CD8-positive, alpha-beta memory T cell (primary cell): ENCODE data around the gene FLCN. TPM values are rescaled to one million over a fixed set of nuclear protein-coding genes. Genes with fewer than 3 reads are reported as not detected.

Experiments used
- CTCF ChIA-PET: fragments of 350-600 bp; sonication (Branson Sonifier 250); formaldehyde crosslinking; loops from one replicate; lab custom pipeline; 2021; ENCODE audit warnings: antibody characterized with exemption; lab: Charles Lee
- POLR2A ChIA-PET: fragments of 350-600 bp; sonication (Branson Sonifier 250); formaldehyde crosslinking; loops from one replicate; lab custom pipeline; 2021; ENCODE audit warnings: antibody characterized with exemption; lab: Charles Lee
- DNase-seq, 5 donors: peaks; one replicate each; pipeline versions ENCODE4 v3.0.0 to v3.0.0-alpha.2; 2020 to 2022; ENCODE audit warnings: mixed read lengths in 1 of 5
- H3K27ac ChIP-seq: one replicate; pipeline ENCODE4 v1.7.0; 2013; ENCODE audit warnings: low read depth, mild to moderate bottlenecking, low read length, moderate library complexity
- H3K27me3 ChIP-seq: 2 replicates; pipeline ENCODE4 v1.7.0; 2013; ENCODE audit warnings: low read length, mild to moderate bottlenecking; ENCODE audit not compliant: insufficient read depth, poor library complexity, severe bottlenecking
- H3K36me3 ChIP-seq: 2 replicates; pipeline ENCODE4 v1.7.0; 2013; ENCODE audit warnings: mild to moderate bottlenecking, low read length, moderate library complexity; ENCODE audit not compliant: insufficient read depth
- H3K4me1 ChIP-seq: 2 replicates; pipeline ENCODE4 v1.7.0; 2013; ENCODE audit warnings: mild to moderate bottlenecking, low read length, moderate library complexity; ENCODE audit not compliant: insufficient read depth
- H3K4me3 ChIP-seq: 2 replicates; pipeline ENCODE4 v1.7.0; 2013; ENCODE audit warnings: mild to moderate bottlenecking, low read length
- H3K9me3 ChIP-seq: 2 replicates; pipeline ENCODE4 v1.7.0; 2013; ENCODE audit warnings: mild to moderate bottlenecking, low read length
- H3K27ac Mint-ChIP-seq, 8 donors: one replicate each; pipeline ENCODE4 v1.8.0; 2020 to 2021; ENCODE audit warnings: mixed read lengths in 8 of 8, mild to moderate bottlenecking in 6 of 8, inconsistent platforms in 3 of 8, moderate library complexity in 3 of 8
- H3K27me3 Mint-ChIP-seq, 2 donors: one replicate each; pipeline ENCODE4 v1.8.0; 2020 to 2021; ENCODE audit warnings: mixed read lengths in 2 of 2, mild to moderate bottlenecking in 1 of 2, moderate library complexity in 1 of 2
- H3K36me3 Mint-ChIP-seq, 3 donors: one replicate each; pipeline ENCODE4 v1.8.0; 2020 to 2021; ENCODE audit warnings: mixed read lengths in 3 of 3, inconsistent platforms in 1 of 3, mild to moderate bottlenecking in 1 of 3
- H3K4me1 Mint-ChIP-seq, 3 donors: one replicate each; pipeline ENCODE4 v1.8.0; 2020 to 2021; ENCODE audit warnings: mixed read lengths in 3 of 3, inconsistent platforms in 1 of 3, mild to moderate bottlenecking in 1 of 3
- H3K4me3 Mint-ChIP-seq, 7 donors: one replicate each; pipeline ENCODE4 v1.8.0; 2020 to 2021; ENCODE audit warnings: mixed read lengths in 7 of 7, mild to moderate bottlenecking in 6 of 7, moderate library complexity in 4 of 7, inconsistent platforms in 2 of 7
- H3K9me3 Mint-ChIP-seq, 5 donors: one replicate each; pipeline ENCODE4 v1.8.0; 2020 to 2022; ENCODE audit warnings: mixed read lengths in 5 of 5, mild to moderate bottlenecking in 3 of 5, moderate library complexity in 2 of 5, inconsistent platforms in 1 of 5
- polyA plus RNA-seq: library from polyadenylated mRNA; unstranded; fragments of 300-500 nt; fragmentation: Illumina TruSeq; gene quantifications from one replicate; pipeline ENCODE4 v1.2.3, GENCODE V29; 2021
- total RNA-seq, 2 experiments: library from RNA; stranded (reverse); gene quantifications; one replicate each; pipeline ENCODE4 v1.2.3, GENCODE V29; 2021

FLCN gene
- total and polyA plus RNA-seq, 3 experiments from 2014 or later = 3.8 to 30.7 (median 26.9) TPM

DNA sequence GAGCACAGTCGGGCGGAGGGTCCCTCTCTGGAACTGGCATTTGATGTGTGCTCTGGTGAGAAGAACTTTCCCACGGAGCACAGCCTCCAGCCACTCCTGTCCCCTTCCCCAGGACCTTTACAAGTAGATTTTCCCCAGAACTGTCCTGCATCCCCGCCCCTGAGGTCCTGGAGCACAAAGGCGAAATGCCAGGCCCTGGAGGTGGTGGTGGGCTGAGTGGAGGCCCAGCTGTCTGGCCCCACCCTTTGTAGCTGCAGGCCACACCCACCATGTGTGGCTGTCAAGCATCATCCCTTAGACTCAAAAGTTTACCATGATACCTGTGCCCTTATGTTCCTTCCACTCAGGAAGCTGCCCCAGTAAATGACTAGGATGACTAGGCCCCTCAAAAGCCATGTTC, 68.6 kb downstream of the FLCN start:
- Histone ChIP-seq H3K4me3 (no peak overlapping the region), H3K27ac (no peak overlapping the region), H3K27me3 (no peaks in the 10 kb centered on the region), H3K36me3 (peaks cover 34% of the 10 kb centered on the region), H3K4me1 (peaks cover 27% of the 10 kb centered on the region), H3K9me3 (no peaks in the 10 kb centered on the region)
- H3K9me3 Mint-ChIP-seq = no peaks in the 10 kb centered on the region
- CTCF ChIA-PET = no interaction called here
- DNase-seq = no peak
- H3K36me3 Mint-ChIP-seq = peaks cover 3 to 87% (median 22%) of the 10 kb centered on the region in 3 donors
- H3K4me3 Mint-ChIP-seq = no peak overlapping the region
- POLR2A ChIA-PET = no interaction called here
- H3K27me3 Mint-ChIP-seq = no peaks in the 10 kb centered on the region
- H3K4me1 Mint-ChIP-seq = peaks cover 27 to 57% (median 52%) of the 10 kb centered on the region in 3 donors
- peak overlapping the region in 6 of 8 donors; percentile 42 to 97 (median 70) for H3K27ac Mint-ChIP-seq

DNA sequence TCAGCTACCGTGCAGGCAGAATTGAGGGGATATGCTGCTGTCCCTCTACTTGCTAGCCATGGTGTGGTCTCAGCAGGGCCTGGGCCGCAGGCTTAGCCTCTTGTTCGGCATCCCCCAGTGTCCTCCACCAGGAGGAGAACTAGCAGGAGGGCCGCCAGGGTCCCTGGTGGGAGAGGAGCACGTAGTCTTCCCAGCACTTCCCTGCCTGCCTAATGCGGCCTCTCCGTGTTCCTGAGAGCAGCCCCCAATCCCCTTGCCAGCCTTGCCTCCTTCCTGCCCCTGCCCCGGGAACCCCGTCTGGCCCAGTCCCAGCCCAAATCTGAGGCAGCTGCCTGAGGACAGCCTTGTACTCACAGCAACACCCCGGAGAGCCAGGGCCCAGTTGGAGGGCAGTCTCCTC, 69.0 kb downstream of the FLCN start:
- CTCF ChIA-PET = no interaction called here
- H3K4me1 Mint-ChIP-seq = peaks cover 25 to 53% (median 48%) of the 10 kb centered on the region in 3 donors
- H3K27ac Mint-ChIP-seq = peak overlapping the region in 2 of 8 donors; percentile 66 to 89
- no peak overlapping the region for H3K4me3 ChIP-seq
- H3K9me3 Mint-ChIP-seq = no peaks in the 10 kb centered on the region
- H3K27me3 ChIP-seq = no peaks in the 10 kb centered on the region
- H3K27me3 Mint-ChIP-seq = no peaks in the 10 kb centered on the region
- peaks cover 33% of the 10 kb centered on the region for H3K36me3 ChIP-seq
- no peak overlapping the region for H3K4me3 Mint-ChIP-seq
- POLR2A ChIA-PET = no interaction called here
- no peaks in the 10 kb centered on the region for H3K9me3 ChIP-seq
- DNase-seq = no peak
- peaks cover 23% of the 10 kb centered on the region for H3K4me1 ChIP-seq
- H3K27ac ChIP-seq = no peak overlapping the region
- H3K36me3 Mint-ChIP-seq = peaks cover 2 to 88% (median 22%) of the 10 kb centered on the region in 3 donors

DNA sequence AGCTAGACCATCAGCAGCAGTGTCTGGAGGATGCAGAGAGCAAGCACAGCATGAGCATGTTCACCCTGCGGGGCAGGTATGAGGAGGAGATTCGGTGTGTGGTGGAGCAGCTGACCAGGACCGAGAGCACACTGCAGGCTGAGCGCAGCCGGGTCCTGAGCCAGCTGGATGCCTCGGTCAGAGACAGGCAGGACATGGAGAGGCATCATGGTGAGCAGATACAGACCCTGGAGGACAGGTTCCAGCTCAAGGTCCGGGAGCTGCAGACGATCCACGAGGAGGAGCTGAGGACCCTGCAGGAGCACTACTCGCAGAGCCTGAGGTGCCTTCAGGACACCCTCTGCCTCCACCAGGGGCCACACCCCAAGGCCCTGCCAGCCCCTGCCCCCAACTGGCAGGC, 69.6 kb downstream of the FLCN start:
- H3K4me1 Mint-ChIP-seq = peaks cover 20 to 46% (median 42%) of the 10 kb centered on the region in 3 donors
- Histone ChIP-seq H3K36me3 (peaks cover 26% of the 10 kb centered on the region), H3K4me3 (no peak overlapping the region), H3K27me3 (no peaks in the 10 kb centered on the region), H3K4me1 (peaks cover 17% of the 10 kb centered on the region), H3K9me3 (no peaks in the 10 kb centered on the region), H3K27ac (no peak overlapping the region)
- no peak overlapping the region for H3K4me3 Mint-ChIP-seq
- peak overlapping the region in 2 of 8 donors; percentile 48 to 85 for H3K27ac Mint-ChIP-seq
- CTCF ChIA-PET = interaction anchor here (1.4 kb wide), 1 partner anchor 12 kb away, joined by 4 read pairs; no protein-coding TSS in a partner anchor
- no peak for DNase-seq
- H3K27me3 Mint-ChIP-seq = no peaks in the 10 kb centered on the region
- peaks cover 0 to 88% (median 23%) of the 10 kb centered on the region in 3 donors for H3K36me3 Mint-ChIP-seq
- no peaks in the 10 kb centered on the region for H3K9me3 Mint-ChIP-seq
- POLR2A ChIA-PET = interaction anchor here (0.9 kb wide), 1 partner anchor 12 kb away, joined by 3 read pairs; no protein-coding TSS in a partner anchor

GRCh38 chr17:17166446-17166845, 70.5 kb downstream of the FLCN start:
- ChIA-PET CTCF (interaction anchor here (1.4 kb wide), 1 partner anchor 11 kb away, joined by 4 read pairs; no protein-coding TSS in a partner anchor), POLR2A (interaction anchor here (0.9 kb wide), 1 partner anchor 13 kb away, joined by 3 read pairs; no protein-coding TSS in a partner anchor)
- H3K27me3 ChIP-seq = no peaks in the 10 kb centered on the region
- no peaks in the 10 kb centered on the region for H3K27me3 Mint-ChIP-seq
- peaks cover 15 to 39% (median 35%) of the 10 kb centered on the region in 3 donors for H3K4me1 Mint-ChIP-seq
- H3K27ac Mint-ChIP-seq = peak overlapping the region in 1 of 8 donors; percentile 32
- no peak overlapping the region for H3K4me3 ChIP-seq
- no peak for DNase-seq
- peaks cover 0 to 88% (median 28%) of the 10 kb centered on the region in 3 donors for H3K36me3 Mint-ChIP-seq
- H3K27ac ChIP-seq = no peak overlapping the region
- H3K9me3 Mint-ChIP-seq = no peaks in the 10 kb centered on the region
- H3K36me3 ChIP-seq = peaks cover 27% of the 10 kb centered on the region
- H3K4me3 Mint-ChIP-seq = no peak overlapping the region
- no peaks in the 10 kb centered on the region for H3K9me3 ChIP-seq
- peaks cover 8% of the 10 kb centered on the region for H3K4me1 ChIP-seq

- CTCF ChIA-PET = no interaction called here
- Histone ChIP-seq H3K36me3 (peaks cover 28% of the 10 kb centered on the region), H3K9me3 (no peaks in the 10 kb centered on the region), H3K4me3 (no peak overlapping the region), H3K27me3 (no peaks in the 10 kb centered on the region), H3K27ac (no peak overlapping the region), H3K4me1 (peaks cover 2% of the 10 kb centered on the region)
- DNase-seq = no peak
- H3K36me3 Mint-ChIP-seq = peaks cover 0 to 88% (median 25%) of the 10 kb centered on the region in 3 donors
- H3K9me3 Mint-ChIP-seq = no peaks in the 10 kb centered on the region
- no peaks in the 10 kb centered on the region for H3K27me3 Mint-ChIP-seq
- peaks cover 8 to 32% (median 29%) of the 10 kb centered on the region in 3 donors for H3K4me1 Mint-ChIP-seq
- H3K4me3 Mint-ChIP-seq = no peak overlapping the region
- POLR2A ChIA-PET = no interaction called here
- peak overlapping the region in 1 of 8 donors; percentile 32 for H3K27ac Mint-ChIP-seq
These were observed 71.2 kb downstream of the FLCN start for GRCh38 chr17:17165666-17166308.

GRCh38 chr17:17164676-17165075, 72.3 kb downstream of the FLCN start:
- no peak for DNase-seq
- Histone ChIP-seq H3K27ac (no peak overlapping the region), H3K4me3 (no peak overlapping the region), H3K9me3 (no peaks in the 10 kb centered on the region), H3K27me3 (no peaks in the 10 kb centered on the region), H3K36me3 (peaks cover 33% of the 10 kb centered on the region), H3K4me1 (no peaks in the 10 kb centered on the region)
- peaks cover 5 to 21% (median 17%) of the 10 kb centered on the region in 3 donors for H3K4me1 Mint-ChIP-seq
- ChIA-PET CTCF (interaction anchor here (0.7 to 1.0 kb wide), 3 partner anchors 12 to 20 kb away, joined by 3 read pairs; no protein-coding TSS in a partner anchor), POLR2A (no interaction called here)
- no peaks in the 10 kb centered on the region for H3K9me3 Mint-ChIP-seq
- no peaks in the 10 kb centered on the region for H3K27me3 Mint-ChIP-seq
- no peak overlapping the region for H3K4me3 Mint-ChIP-seq
- H3K27ac Mint-ChIP-seq = peak overlapping the region in 1 of 8 donors; percentile 63
- peaks cover 0 to 97% (median 30%) of the 10 kb centered on the region in 3 donors for H3K36me3 Mint-ChIP-seq

DNA sequence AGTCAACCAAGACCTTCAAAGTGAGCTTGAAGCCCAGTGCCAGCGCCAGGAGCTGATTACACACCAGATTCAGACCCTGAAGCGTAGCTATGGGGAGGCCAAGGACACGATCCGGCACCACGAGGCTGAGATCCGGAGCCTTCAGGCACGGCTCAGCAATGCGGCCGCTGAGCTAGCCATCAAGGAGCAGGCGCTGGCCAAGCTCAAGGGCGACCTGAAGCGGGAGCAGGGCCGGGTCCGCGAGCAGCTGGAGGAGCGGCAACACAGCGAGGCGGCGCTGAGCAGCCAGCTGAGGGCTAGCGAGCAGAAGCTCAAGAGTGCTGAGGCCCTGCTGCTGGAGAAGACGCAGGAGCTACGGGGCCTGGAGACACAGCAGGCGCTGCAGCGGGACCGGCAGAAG, 72.8 kb downstream of the FLCN start:
- POLR2A ChIA-PET = no interaction called here
- H3K36me3 ChIP-seq = peaks cover 33% of the 10 kb centered on the region

More for the DNA sequence above, 72.8 kb downstream of the FLCN start:
- Histone ChIP-seq H3K4me3 (no peak overlapping the region), H3K4me1 (no peaks in the 10 kb centered on the region), H3K27ac (no peak overlapping the region), H3K27me3 (no peaks in the 10 kb centered on the region), H3K9me3 (no peaks in the 10 kb centered on the region)
- DNase-seq = no peak
- Mint-ChIP-seq H3K27me3 (no peaks in the 10 kb centered on the region), H3K4me1 (peaks cover 4 to 17% (median 12%) of the 10 kb centered on the region in 3 donors), H3K27ac (no peak overlapping the region), H3K9me3 (no peaks in the 10 kb centered on the region), H3K4me3 (no peak overlapping the region), H3K36me3 (peaks cover 0 to 97% (median 35%) of the 10 kb centered on the region in 3 donors)
- CTCF ChIA-PET = interaction anchor here (1.0 kb wide), 1 partner anchor 12 kb away, joined by 3 read pairs; no protein-coding TSS in a partner anchor
